NCI-H1417 treated with DMSO at 0.1 percent for 48 hours (cell line): Measurements from ENCODE around the gene MTARC2.

Experiments used
- DNase-seq: peaks from one replicate; lab custom pipeline; 2025; lab: John Stamatoyannopoulos, UW

The MTARC2 gene

GRCh38 chr1:220770245-220770913, 22.3 kb downstream of the MTARC2 start:
- DNase-seq = no peak

GRCh38 chr1:220772846-220773245, 24.7 kb downstream of the MTARC2 start:
- DNase-seq = no peak

GRCh38 chr1:220775240-220775853, 27.2 kb downstream of the MTARC2 start:
- no peak for DNase-seq

GRCh38 chr1:220776254-220776653, 28.1 kb downstream of the MTARC2 start:
- no peak for DNase-seq

- no peak for DNase-seq
Measured at GRCh38 chr1:220776720-220777326, 28.7 kb downstream of the MTARC2 start.

- no peak for DNase-seq
Measured at GRCh38 chr1:220783453-220783852, 35.3 kb downstream of the MTARC2 start.

- DNase-seq = no peak
Measured at GRCh38 chr1:220784751-220785150, 36.6 kb downstream of the MTARC2 start.

GRCh38 chr1:220785166-220786056, 37.3 kb downstream of the MTARC2 start:
- DNase-seq = no peak

- DNase-seq = no peak
Measured at GRCh38 chr1:220786057-220786336, 37.9 kb downstream of the MTARC2 start.

GRCh38 chr1:220786337-220787068, 38.4 kb downstream of the MTARC2 start, which contains the start of gene MTARC1:
TSS of gene MTARC1 (plus strand) at chr1:220786913. CDS start at chr1:220786945, 32 bp downstream.
- DNase-seq = peak; percentile 76

GRCh38 chr1:220787069-220787619, 39.0 kb downstream of the MTARC2 start:
- peak; percentile 31 for DNase-seq

- no peak for DNase-seq
Measured at GRCh38 chr1:220788900-220789299, 40.8 kb downstream of the MTARC2 start.

GRCh38 chr1:220789532-220790147, 41.5 kb downstream of the MTARC2 start:
- no peak for DNase-seq

GRCh38 chr1:220791285-220791684, 43.2 kb downstream of the MTARC2 start:
- DNase-seq = no peak

- no peak for DNase-seq
Measured at GRCh38 chr1:220791956-220792355, 43.8 kb downstream of the MTARC2 start.

GRCh38 chr1:220796530-220796929, 48.4 kb downstream of the MTARC2 start:
- DNase-seq = no peak

GRCh38 chr1:220797044-220797443, 48.9 kb downstream of the MTARC2 start:
- DNase-seq = no peak

- no peak for DNase-seq
Measured at GRCh38 chr1:220797553-220797952, 49.4 kb downstream of the MTARC2 start.

- no peak for DNase-seq
Measured at GRCh38 chr1:220798338-220798737, 50.2 kb downstream of the MTARC2 start.

GRCh38 chr1:220800262-220800661, 52.1 kb downstream of the MTARC2 start:
- no peak for DNase-seq
